ENCODE data around the gene CNP. TPM values are rescaled to one million over a fixed set of nuclear protein-coding genes. Genes with fewer than 3 reads are reported as not detected.
"Not testable (repeated sequence)": the region's sequence is repeated elsewhere in the genome, so short reads cannot be mapped to it uniquely, and the experiment has no call there.

Gene CNP
- total and polyA plus RNA-seq, 2 donors (not counting 1 experiment from before 2014, with no cell fraction given), result 19.0 to 45.2 TPM

DNA sequence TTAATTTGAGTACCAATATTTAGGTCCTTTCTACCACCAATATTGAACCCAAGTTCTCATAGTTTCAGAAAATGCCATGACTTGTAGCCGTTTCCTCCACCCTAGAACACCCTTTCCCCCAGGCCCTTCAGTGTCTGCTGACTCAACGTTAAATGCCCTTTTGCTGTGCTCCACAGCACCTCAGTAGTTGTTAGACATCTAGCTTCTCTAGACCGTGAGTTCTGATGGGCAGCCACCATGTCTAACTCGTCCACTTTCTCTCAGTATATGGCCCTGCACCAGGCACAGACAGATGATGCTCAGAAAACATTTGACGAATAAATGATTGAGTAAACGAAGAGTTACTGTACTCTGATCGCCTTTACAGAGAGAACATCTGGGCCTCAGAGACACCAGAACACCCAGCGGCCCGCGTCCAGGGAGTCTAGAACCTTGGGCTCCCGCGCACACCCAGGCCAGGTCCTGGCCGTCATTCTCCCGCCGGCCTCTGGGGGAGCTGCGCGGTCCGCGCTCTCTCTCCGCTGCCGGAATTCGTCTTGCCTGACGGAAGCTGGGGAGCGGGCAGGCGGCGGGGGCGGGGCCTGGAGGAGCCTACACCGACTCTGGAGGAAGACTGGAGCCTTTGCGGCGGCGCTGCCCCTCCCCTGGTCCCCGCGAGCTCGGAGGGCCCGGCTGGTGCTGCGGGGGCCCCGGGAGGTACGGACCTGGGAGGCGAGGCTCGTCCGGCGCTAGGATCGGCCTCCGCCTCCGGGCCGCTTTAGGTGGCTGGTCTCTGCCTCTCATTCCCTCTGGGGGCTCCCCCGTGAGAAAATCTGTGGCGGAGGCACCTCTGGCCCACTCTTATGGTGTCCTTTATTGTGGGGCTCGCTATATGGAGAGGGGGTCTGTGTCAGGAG is 53.2 kb downstream of the CNP start, which contains the start of gene NKIRAS2:
TSS of gene NKIRAS2 (plus strand) at position 582 of the 896 bp plus-strand sequence. CDS start 1,488 bp downstream, outside the sequence.
- Histone ChIP-seq H3K9me3 (ENCODE audit: control extremely low read depth in 1 of 3, control insufficient read depth in 2 of 3, insufficient read depth in 1 of 3, low read length in 2 of 3) (no peaks in the 10 kb centered on the region), H3K79me2 (ENCODE audit: control insufficient read depth, insufficient read depth, low read length) (peaks cover 71% of the 10 kb centered on the region), H3K27ac (ENCODE audit: low read length in 2 of 2) (peak within 1 kb of the TSS; percentile 28 to 78), H3K9ac (ENCODE audit: low read length) (peak within 1 kb of the TSS; percentile 76), H3K4me3 (ENCODE audit: control extremely low read depth in 1 of 5, extremely low read depth in 1 of 5, insufficient read depth in 1 of 5, low read depth in 2 of 5, low read length in 4 of 5) (peak within 1 kb of the TSS; percentile 65 to 87 (median 73)), H3K27me3 (replicated peaks in 1 of 4; ENCODE audit: control extremely low read depth in 1 of 4, control insufficient read depth in 3 of 4, insufficient read depth in 4 of 4, low read length in 3 of 4) (no peaks in the 10 kb centered on the region), H2AFZ (ENCODE audit: insufficient read depth, low read depth, low read length, poor library complexity, severe bottlenecking) (peak within 1 kb of the TSS; percentile 83), H3K4me2 (replicated peaks; ENCODE audit: low read depth, low read length, poor library complexity, severe bottlenecking) (peak within 1 kb of the TSS; percentile 81), H4K20me1 (ENCODE audit: control insufficient read depth, insufficient read depth, low read length, poor library complexity, severe bottlenecking) (peaks cover 7% of the 10 kb centered on the region), H3K36me3 (replicated peaks in 1 of 2; ENCODE audit: control extremely low read depth in 1 of 2, control insufficient read depth in 1 of 2, extremely low read depth in 1 of 2, insufficient read depth in 2 of 2, low read length in 1 of 2) (peaks cover 0 to 26% of the 10 kb centered on the region in 2 experiments), H3K4me1 (ENCODE audit: control insufficient read depth in 2 of 2, insufficient read depth in 2 of 2, low read length in 2 of 2) (peaks cover 46 to 53% of the 10 kb centered on the region in 2 donors)
- CTCF ChIA-PET, result interaction anchor here (0.9 to 8.2 kb wide), 21 partner anchors 10 to 175 kb away, joined by 3 to 90 read pairs (median 4); partner anchors contain the start of genes CNP, DHX58, GHDC and ODAD4
- Mint-ChIP-seq H3K9me3 (ENCODE audit: insufficient read depth) (no peaks in the 10 kb centered on the region), H3K4me3 (peak within 1 kb of the TSS; percentile 100), H3K4me1 (peaks cover 64% of the 10 kb centered on the region), H3K27ac (peak within 1 kb of the TSS; percentile 83), H3K27me3 (no peaks in the 10 kb centered on the region)
- ATAC-seq (ENCODE audit: low read depth) (peak; percentile 77), DNase-seq (peak; percentile 93)
- no peak for TF ChIP-seq EZH2 (IDR thresholded peaks at IDR 0.05; ENCODE audit: borderline replicate concordance, insufficient read depth, low read depth, low read length, poor library complexity, severe bottlenecking)
- TF ChIP-seq, protein P1, sequence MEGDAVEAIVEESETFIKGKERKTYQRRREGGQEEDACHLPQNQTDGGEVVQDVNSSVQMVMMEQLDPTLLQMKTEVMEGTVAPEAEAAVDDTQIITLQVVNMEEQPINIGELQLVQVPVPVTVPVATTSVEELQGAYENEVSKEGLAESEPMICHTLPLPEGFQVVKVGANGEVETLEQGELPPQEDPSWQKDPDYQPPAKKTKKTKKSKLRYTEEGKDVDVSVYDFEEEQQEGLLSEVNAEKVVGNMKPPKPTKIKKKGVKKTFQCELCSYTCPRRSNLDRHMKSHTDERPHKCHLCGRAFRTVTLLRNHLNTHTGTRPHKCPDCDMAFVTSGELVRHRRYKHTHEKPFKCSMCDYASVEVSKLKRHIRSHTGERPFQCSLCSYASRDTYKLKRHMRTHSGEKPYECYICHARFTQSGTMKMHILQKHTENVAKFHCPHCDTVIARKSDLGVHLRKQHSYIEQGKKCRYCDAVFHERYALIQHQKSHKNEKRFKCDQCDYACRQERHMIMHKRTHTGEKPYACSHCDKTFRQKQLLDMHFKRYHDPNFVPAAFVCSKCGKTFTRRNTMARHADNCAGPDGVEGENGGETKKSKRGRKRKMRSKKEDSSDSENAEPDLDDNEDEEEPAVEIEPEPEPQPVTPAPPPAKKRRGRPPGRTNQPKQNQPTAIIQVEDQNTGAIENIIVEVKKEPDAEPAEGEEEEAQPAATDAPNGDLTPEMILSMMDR (IDR thresholded peaks at IDR 0.05), result peak; percentile 89
- 8% methylated on average over 48 of the region's 49 CpGs for WGBS (ENCODE audit: insufficient coverage)
- intact Hi-C loops (cut with micrococcal nuclease), result loop anchor here (1.0 to 5.0 kb wide), 3 partner anchors 89 to 1202 kb away; partner anchors contain the start of gene ODAD4
- POLR2A ChIA-PET, result interaction anchor here (0.5 to 1.3 kb wide), 7 partner anchors 29 to 330 kb away, joined by 3 to 11 read pairs (median 5); partner anchors contain the start of gene CNP

DNA sequence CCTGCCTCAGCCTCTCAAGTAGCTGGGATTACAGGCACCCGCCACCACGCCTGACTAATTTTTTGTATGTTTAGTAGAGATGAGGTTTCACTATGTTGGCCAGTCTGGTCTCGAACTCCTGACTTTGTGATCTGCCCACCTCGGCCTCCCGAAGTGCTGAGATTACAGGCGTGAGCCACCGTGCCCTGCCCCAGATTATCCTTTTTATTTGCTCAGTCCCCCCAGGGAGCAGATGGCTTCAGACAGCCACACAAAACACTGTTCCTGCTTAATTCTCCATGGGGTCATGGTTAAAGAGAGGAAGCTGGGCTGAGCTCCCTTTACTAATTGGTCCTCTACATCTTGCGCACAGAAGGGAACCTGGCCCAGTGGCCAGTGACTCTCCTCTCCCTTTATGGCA is 54.2 kb downstream of the CNP start:
- CTCF ChIA-PET, result interaction anchor here (1.0 to 8.2 kb wide), 10 partner anchors 21 to 174 kb away, joined by 3 to 90 read pairs (median 4); partner anchors contain the start of genes CNP, DHX58, GHDC and ODAD4
- peak overlapping the region; percentile 74 for H3K27ac Mint-ChIP-seq
- peak overlapping the region; percentile 91 for H3K4me3 Mint-ChIP-seq
- peaks cover 15% of the 10 kb centered on the region for H4K20me1 ChIP-seq (ENCODE audit: control insufficient read depth, insufficient read depth, low read length, poor library complexity, severe bottlenecking)
- POLR2A ChIA-PET, result interaction anchor here (1.0 to 1.3 kb wide), 2 partner anchors 55 to 58 kb away, joined by 7 to 11 read pairs; partner anchors contain the start of gene CNP
- not testable (repeated sequence) for H2AFZ ChIP-seq (ENCODE audit: insufficient read depth, low read depth, low read length, poor library complexity, severe bottlenecking); H3K9me3 ChIP-seq (ENCODE audit: control extremely low read depth in 1 of 3, control insufficient read depth in 2 of 3, insufficient read depth in 1 of 3, low read length in 2 of 3); DNase-seq; H3K27ac ChIP-seq (ENCODE audit: low read length in 2 of 2); ATAC-seq (ENCODE audit: low read depth); H3K9me3 Mint-ChIP-seq (ENCODE audit: insufficient read depth); H3K27me3 Mint-ChIP-seq; H3K27me3 ChIP-seq (replicated peaks in 1 of 4; ENCODE audit: control extremely low read depth in 1 of 4, control insufficient read depth in 3 of 4, insufficient read depth in 4 of 4, low read length in 3 of 4)
- intact Hi-C loops (cut with micrococcal nuclease), result loop anchor here (1.0 kb wide), 2 partner anchors 91 to 95 kb away; partner anchors contain the start of gene ODAD4
- peak overlapping the region in 2 of 5 experiments; percentile 65 to 68 for H3K4me3 ChIP-seq (ENCODE audit: control extremely low read depth in 1 of 5, extremely low read depth in 1 of 5, insufficient read depth in 1 of 5, low read depth in 2 of 5, low read length in 4 of 5)
- H3K36me3 ChIP-seq (replicated peaks in 1 of 2; ENCODE audit: control extremely low read depth in 1 of 2, control insufficient read depth in 1 of 2, extremely low read depth in 1 of 2, insufficient read depth in 2 of 2, low read length in 1 of 2), result peaks cover 0 to 26% of the 10 kb centered on the region in 2 experiments
- peaks cover 59% of the 10 kb centered on the region for H3K4me1 Mint-ChIP-seq
- H3K4me1 ChIP-seq (ENCODE audit: control insufficient read depth in 2 of 2, insufficient read depth in 2 of 2, low read length in 2 of 2), result peaks cover 40 to 49% of the 10 kb centered on the region in 2 donors
- peaks cover 60% of the 10 kb centered on the region for H3K79me2 ChIP-seq (ENCODE audit: control insufficient read depth, insufficient read depth, low read length)
- H3K4me2 ChIP-seq (replicated peaks; ENCODE audit: low read depth, low read length, poor library complexity, severe bottlenecking), result peak overlapping the region; percentile 81
- peak overlapping the region; percentile 76 for H3K9ac ChIP-seq (ENCODE audit: low read length)
- 98% methylated on average over 5 of the region's 8 CpGs for WGBS (ENCODE audit: insufficient coverage)
